MCF 10A (cell line): Measurements from ENCODE around the gene HSPA12A. TPM values are rescaled to one million over a fixed set of nuclear protein-coding genes. Genes with fewer than 3 reads are reported as not detected.

Experiments
- BruUV-seq: library from RNA; stranded (reverse); fragments of 400-500 nt; replicated peaks from 2 replicates; lab custom pipeline; 2021; lab: Mats Ljungman, UMichigan
- CTCF ChIA-PET: fragments of 300-600 bp; sonication (Branson Sonifier 250); formaldehyde crosslinking; extraction: SDS; loops from one replicate; lab custom pipeline; 2021; ENCODE audit warnings: antibody characterized with exemption, inconsistent platforms; lab: Yijun Ruan, JAX
- POLR2A ChIA-PET: fragments of 300-600, 350-650 bp; sonication (Branson Sonifier 250); formaldehyde crosslinking; extraction: SDS; loops from one replicate; lab custom pipeline; 2020; ENCODE audit warnings: antibody characterized with exemption, inconsistent platforms; lab: Yijun Ruan, JAX
- DNase-seq: peaks from one replicate; pipeline ENCODE4 v3.0.0-alpha.2; 2018; ENCODE audit not compliant: unreplicated experiment
- H3K27ac Mint-ChIP-seq: one replicate; pipeline ENCODE4 v1.8.0; 2022; ENCODE audit warnings: mild to moderate bottlenecking, low read depth, mixed read lengths; ENCODE audit not compliant: unreplicated experiment
- H3K27me3 Mint-ChIP-seq: one replicate; pipeline ENCODE4 v1.8.0; 2022; ENCODE audit warnings: mixed read lengths; ENCODE audit not compliant: insufficient read depth, unreplicated experiment
- H3K36me3 Mint-ChIP-seq: one replicate; pipeline ENCODE4 v1.8.0; 2022; ENCODE audit warnings: mild to moderate bottlenecking, moderate library complexity, mixed read lengths; ENCODE audit not compliant: insufficient read depth, unreplicated experiment
- H3K4me1 Mint-ChIP-seq: one replicate; pipeline ENCODE4 v1.8.0; 2022; ENCODE audit warnings: mixed read lengths; ENCODE audit not compliant: insufficient read depth, unreplicated experiment
- H3K4me3 Mint-ChIP-seq: one replicate; pipeline ENCODE4 v1.8.0; 2022; ENCODE audit warnings: mild to moderate bottlenecking, moderate library complexity, mixed read lengths; ENCODE audit not compliant: unreplicated experiment
- H3K9me3 Mint-ChIP-seq: one replicate; pipeline ENCODE4 v1.8.0; 2022; ENCODE audit warnings: mixed read lengths; ENCODE audit not compliant: unreplicated experiment
- intact Hi-C: fragments of 100-400 bp; cut with micrococcal nuclease; formaldehyde crosslinking; loops from 2 replicates; pipeline ENCODE4 v1.14.1; 2022
- total RNA-seq: library from RNA; stranded (reverse); gene quantifications from 2 replicates; pipeline ENCODE4 v1.2.3, GENCODE V29; 2022
- TF ChIP-seq, protein P1 (sequence below): fragments of 200-600 bp; IDR thresholded peaks from one replicate; pipeline ENCODE4 v1.8.0; 2022; ENCODE audit warnings: antibody characterized with exemption, mild to moderate bottlenecking; ENCODE audit not compliant: unreplicated experiment

The HSPA12A gene
- total RNA-seq, 1 experiment from 2014 or later: 9.1 TPM

DNA sequence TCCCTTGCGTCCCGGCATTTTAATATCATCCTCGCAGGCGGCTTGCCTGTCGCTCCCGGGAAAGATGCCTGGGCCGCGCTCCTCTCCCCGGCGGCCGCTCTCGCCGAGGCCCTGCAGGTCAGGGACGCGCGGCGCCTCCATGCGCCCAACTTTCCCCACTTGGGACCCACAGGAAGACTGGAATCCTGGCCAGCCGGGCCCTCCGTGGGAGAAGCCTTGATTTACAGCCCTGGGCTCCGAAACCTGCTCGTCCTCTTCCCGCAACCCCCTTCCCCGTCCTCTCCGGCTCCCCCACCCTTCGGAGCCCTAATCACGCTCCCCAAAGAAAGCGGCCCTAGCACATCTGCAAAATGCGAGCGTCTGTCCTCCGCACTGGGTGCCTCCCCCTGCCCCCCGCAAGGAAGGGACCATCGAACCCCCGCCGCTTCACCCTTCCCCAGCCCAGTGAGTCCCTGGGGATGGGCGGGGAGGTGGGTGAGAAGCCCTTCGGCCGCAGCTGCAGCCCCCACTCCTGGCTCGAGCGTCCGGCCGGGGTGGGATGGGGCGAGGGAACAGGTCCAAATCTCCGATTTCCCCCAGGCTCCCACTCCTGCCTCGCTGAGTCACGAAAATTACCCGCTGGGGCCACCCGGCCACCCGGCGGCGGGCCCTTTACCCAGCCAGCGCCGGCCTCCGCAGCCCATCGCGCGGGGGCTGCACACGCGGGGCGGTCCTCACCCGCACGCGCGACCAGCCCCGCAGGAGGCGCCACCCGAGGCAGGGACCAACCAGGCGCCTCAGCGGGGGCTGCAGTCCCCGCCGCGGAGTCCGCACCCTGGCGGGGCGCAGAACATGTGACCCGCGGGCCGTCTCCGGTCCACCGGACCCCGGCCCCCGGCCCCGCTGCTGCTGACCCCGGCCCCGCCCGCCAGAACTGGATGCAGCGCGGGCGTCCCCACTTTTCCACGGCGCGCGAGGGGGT is 695 bp downstream of the HSPA12A start:
- no TSS peak for BruUV-seq
- TF ChIP-seq, protein P1, sequence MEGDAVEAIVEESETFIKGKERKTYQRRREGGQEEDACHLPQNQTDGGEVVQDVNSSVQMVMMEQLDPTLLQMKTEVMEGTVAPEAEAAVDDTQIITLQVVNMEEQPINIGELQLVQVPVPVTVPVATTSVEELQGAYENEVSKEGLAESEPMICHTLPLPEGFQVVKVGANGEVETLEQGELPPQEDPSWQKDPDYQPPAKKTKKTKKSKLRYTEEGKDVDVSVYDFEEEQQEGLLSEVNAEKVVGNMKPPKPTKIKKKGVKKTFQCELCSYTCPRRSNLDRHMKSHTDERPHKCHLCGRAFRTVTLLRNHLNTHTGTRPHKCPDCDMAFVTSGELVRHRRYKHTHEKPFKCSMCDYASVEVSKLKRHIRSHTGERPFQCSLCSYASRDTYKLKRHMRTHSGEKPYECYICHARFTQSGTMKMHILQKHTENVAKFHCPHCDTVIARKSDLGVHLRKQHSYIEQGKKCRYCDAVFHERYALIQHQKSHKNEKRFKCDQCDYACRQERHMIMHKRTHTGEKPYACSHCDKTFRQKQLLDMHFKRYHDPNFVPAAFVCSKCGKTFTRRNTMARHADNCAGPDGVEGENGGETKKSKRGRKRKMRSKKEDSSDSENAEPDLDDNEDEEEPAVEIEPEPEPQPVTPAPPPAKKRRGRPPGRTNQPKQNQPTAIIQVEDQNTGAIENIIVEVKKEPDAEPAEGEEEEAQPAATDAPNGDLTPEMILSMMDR: no peak
- peak overlapping the region; percentile 71 for H3K4me3 Mint-ChIP-seq
- H3K27me3 Mint-ChIP-seq: no peaks in the 10 kb centered on the region
- intact Hi-C loops: loop anchor here (1.0 to 2.0 kb wide), 2 partner anchors 47 to 59 kb away; no protein-coding TSS in a partner anchor
- POLR2A ChIA-PET: interaction anchor here (0.5 to 1.9 kb wide), 9 partner anchors 11 to 263 kb away, joined by 3 to 29 read pairs (median 3); no protein-coding TSS in a partner anchor
- H3K9me3 Mint-ChIP-seq: no peaks in the 10 kb centered on the region
- CTCF ChIA-PET: interaction anchor here (0.7 to 2.3 kb wide), 3 partner anchors 28 to 48 kb away, joined by 3 to 9 read pairs (median 4); no protein-coding TSS in a partner anchor
- no peak for DNase-seq
- H3K36me3 Mint-ChIP-seq: no peaks in the 10 kb centered on the region
- no peaks in the 10 kb centered on the region for H3K4me1 Mint-ChIP-seq
- no peak overlapping the region for H3K27ac Mint-ChIP-seq

GRCh38 chr10:116740971-116741370 is 1.4 kb downstream of the HSPA12A start:
- Mint-ChIP-seq H3K36me3 (no peaks in the 10 kb centered on the region), H3K27ac (no peak overlapping the region), H3K9me3 (no peaks in the 10 kb centered on the region), H3K4me3 (no peak overlapping the region), H3K27me3 (no peaks in the 10 kb centered on the region), H3K4me1 (no peaks in the 10 kb centered on the region)
- no peak for DNase-seq
- TF ChIP-seq, protein P1: no peak
- ChIA-PET POLR2A (no interaction called here), CTCF (interaction anchor here (0.7 kb wide), 1 partner anchor 49 kb away, joined by 4 read pairs; no protein-coding TSS in a partner anchor)
- BruUV-seq: no TSS peak
- intact Hi-C loops: no loop called here

DNA sequence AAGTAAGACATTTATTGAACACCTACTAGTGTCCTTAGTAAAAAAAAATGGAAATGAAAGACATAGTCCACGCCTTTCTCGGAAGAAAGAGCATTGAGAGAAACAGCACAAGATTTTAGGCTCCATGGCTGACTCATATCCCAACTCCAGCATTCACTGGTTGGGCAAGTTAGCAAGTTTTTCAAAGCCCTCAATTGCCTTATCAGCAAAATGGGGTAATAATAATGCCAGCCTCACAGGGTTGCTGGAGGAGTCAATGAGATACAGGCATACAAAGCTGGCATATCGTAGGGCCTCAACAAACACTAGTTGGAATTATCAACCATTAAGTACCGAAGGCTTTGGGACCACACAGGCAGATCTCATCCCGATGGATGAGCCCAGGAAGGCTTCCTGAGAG is 4.0 kb downstream of the HSPA12A start:
- intact Hi-C loops: no loop called here
- H3K27ac Mint-ChIP-seq: no peak overlapping the region
- no peaks in the 10 kb centered on the region for H3K4me1 Mint-ChIP-seq
- DNase-seq: no peak
- H3K36me3 Mint-ChIP-seq: no peaks in the 10 kb centered on the region
- POLR2A ChIA-PET: interaction anchor here (1.3 kb wide), 1 partner anchor 41 kb away, joined by 3 read pairs; no protein-coding TSS in a partner anchor
- TF ChIP-seq, protein P1: no peak
- H3K27me3 Mint-ChIP-seq: no peaks in the 10 kb centered on the region
- no peak overlapping the region for H3K4me3 Mint-ChIP-seq
- no peaks in the 10 kb centered on the region for H3K9me3 Mint-ChIP-seq
- CTCF ChIA-PET: no interaction called here
- no TSS peak for BruUV-seq
